HepG2 (cell line): Measurements from ENCODE around the gene SCUBE1. TPM values are rescaled to one million over a fixed set of nuclear protein-coding genes. Genes with fewer than 3 reads are reported as not detected.

ENCODE experiments used
- ATAC-seq: fragments of 200-7000 bp; cut with Tn5 transposase; 3 replicates; pipeline ENCODE4 v1.9.1; 2020; ENCODE audit warnings: mild to moderate bottlenecking, moderate library complexity
- BruUV-seq: library from RNA; stranded (reverse); fragments of 400-500 nt; replicated peaks from 2 replicates; lab custom pipeline; 2021; lab: Mats Ljungman, UMichigan
- CTCF ChIA-PET: fragments of 300-600 bp; formaldehyde crosslinking; extraction: SDS; loops from one replicate; lab custom pipeline; 2021; ENCODE audit warnings: low total read pairs, inconsistent platforms, low intra/inter-chr PET ratio; lab: Yijun Ruan, JAX
- POLR2A ChIA-PET: fragments of 350-600 bp; sonication (Branson Sonifier 250); formaldehyde crosslinking; loops from one replicate; lab custom pipeline; 2020; ENCODE audit warnings: antibody characterized with exemption, inconsistent platforms; lab: Yijun Ruan, JAX
- DNase-seq: peaks from one replicate; pipeline ENCODE4 v3.0.0-alpha.2; 2015; ENCODE audit warnings: low spot score
- FAIRE-seq: peaks from 3 replicates; lab custom pipeline; 2011; peaks lifted over from hg19 to GRCh38; lab: Jason Lieb, UNC
- H2AFZ ChIP-seq: one replicate; pipeline ENCODE4 v1.6.1; 2011; ENCODE audit warnings: low read length, inconsistent platforms
- H3K27ac ChIP-seq: fragments of 300-600 bp; 3 replicates; pipeline ENCODE4 v1.8.0; 2011; ENCODE audit warnings: mixed run types, mild to moderate bottlenecking, mixed read lengths, low read length, inconsistent platforms; ENCODE audit not compliant: insufficient read depth; ENCODE audit errors: extremely low read length
- H3K27me3 ChIP-seq, 2 experiments: fragments of 200-600 bp in 1 of 2; 2 replicates in 1 of 2; 3 replicates in 1 of 2; pipeline versions ENCODE4 v1.6.0 to v1.8.0; 2011; ENCODE audit warnings: low read length in 2 of 2, mild to moderate bottlenecking in 2 of 2, moderate library complexity in 2 of 2, inconsistent platforms in 1 of 2; ENCODE audit not compliant: insufficient read depth in 2 of 2, control insufficient read depth in 1 of 2
- H3K36me3 ChIP-seq, 2 experiments: fragments of 200-600 bp in 1 of 2; replicated peaks in 1 of 2; 2 replicates in 1 of 2; 3 replicates in 1 of 2; pipeline versions ENCODE4 v1.5.1 to v1.8.0; 2011; ENCODE audit warnings: low read length in 2 of 2, inconsistent platforms in 1 of 2; ENCODE audit not compliant: insufficient read depth in 2 of 2, control insufficient read depth in 1 of 2
- H3K4me1 ChIP-seq: 2 replicates; pipeline ENCODE4 v1.5.1; 2012; ENCODE audit warnings: low read length, inconsistent platforms; ENCODE audit not compliant: insufficient read depth
- H3K4me2 ChIP-seq: 2 replicates; pipeline ENCODE4 v1.6.0; 2011; ENCODE audit warnings: low read depth, low read length, inconsistent platforms
- H3K4me3 ChIP-seq, 3 experiments: fragments of 200-600 bp in 1 of 3; sonication (generic), shearing (Covaris generic) in 1 of 3; replicated peaks in 1 of 3; 2 replicates each; pipeline ENCODE4 v1.5.1; 2011 to 2016; ENCODE audit warnings: low read length in 3 of 3, inconsistent platforms in 2 of 3, low read depth in 2 of 3, mild to moderate bottlenecking in 2 of 3, control low read depth in 1 of 3, mixed read lengths in 1 of 3; ENCODE audit not compliant: insufficient read depth in 1 of 3
- H3K79me2 ChIP-seq: one replicate; pipeline ENCODE4 v1.6.1; 2011; ENCODE audit warnings: low read length, inconsistent platforms; ENCODE audit not compliant: insufficient read depth
- H3K9ac ChIP-seq: 2 replicates; pipeline ENCODE4 v1.6.0; 2011; ENCODE audit warnings: mild to moderate bottlenecking, low read depth, low read length, inconsistent platforms; ENCODE audit not compliant: insufficient read depth
- H3K9me3 ChIP-seq: 2 replicates; pipeline ENCODE4 v1.5.1; 2012; ENCODE audit warnings: mild to moderate bottlenecking, low read length
- H4K20me1 ChIP-seq: 2 replicates; pipeline ENCODE4 v1.6.0; 2011; ENCODE audit warnings: inconsistent platforms, mild to moderate bottlenecking, low read length, moderate library complexity; ENCODE audit not compliant: insufficient read depth
- ATM ChIP-seq: fragments of 450-650 bp; IDR thresholded peaks from 2 replicates; pipeline ENCODE4 v1.7.1; 2017; ENCODE audit warnings: mild to moderate bottlenecking, borderline replicate concordance
- CEBPG ChIP-seq: IDR thresholded peaks from 2 replicates; pipeline ENCODE4 v1.6.1; 2016
- GFI1 ChIP-seq: sonication (generic); formaldehyde crosslinking; IDR thresholded peaks from 2 replicates; pipeline ENCODE4 v1.5.0; 2020; ENCODE audit warnings: missing genetic modification reagents, mild to moderate bottlenecking, borderline replicate concordance
- ISX ChIP-seq: sonication (generic); formaldehyde crosslinking; conservative IDR thresholded peaks from 2 replicates; pipeline ENCODE4 v1.5.0; 2020; ENCODE audit warnings: missing genetic modification reagents
- TEF ChIP-seq: sonication (generic); formaldehyde crosslinking; IDR thresholded peaks from 2 replicates; pipeline ENCODE4 v1.5.0; 2020; ENCODE audit warnings: missing genetic modification reagents
- ZBTB46 ChIP-seq: sonication (generic); formaldehyde crosslinking; IDR thresholded peaks from 2 replicates; pipeline ENCODE4 v1.4.0; 2020; ENCODE audit warnings: mild to moderate bottlenecking, missing genetic modification reagents, borderline replicate concordance
- ZEB1 ChIP-seq: IDR thresholded peaks from 2 replicates; pipeline ENCODE4 v1.6.1; 2012; ENCODE audit warnings: mild to moderate bottlenecking, low read depth, inconsistent platforms; ENCODE audit not compliant: insufficient replicate concordance
- ZNF432 ChIP-seq: sonication (generic); formaldehyde crosslinking; IDR thresholded peaks from 2 replicates; pipeline ENCODE4 v1.5.0; 2020; ENCODE audit warnings: missing genetic modification reagents, mild to moderate bottlenecking, borderline replicate concordance
- ZNF574 ChIP-seq: sonication (generic); formaldehyde crosslinking; IDR thresholded peaks from 2 replicates; pipeline ENCODE4 v1.4.0; 2020; ENCODE audit warnings: missing genetic modification reagents
- ZNF598 ChIP-seq: sonication (generic); formaldehyde crosslinking; IDR thresholded peaks from 2 replicates; pipeline ENCODE4 v1.5.1; 2020; ENCODE audit warnings: mild to moderate bottlenecking, missing genetic modification reagents, borderline replicate concordance
- ZNF768 ChIP-seq: sonication (generic); formaldehyde crosslinking; IDR thresholded peaks from 2 replicates; pipeline ENCODE4 v1.4.0; 2020; ENCODE audit warnings: missing genetic modification reagents
- ZNF792 ChIP-seq: IDR thresholded peaks from 2 replicates; pipeline ENCODE4 v1.6.1; 2016
- ZNF800 ChIP-seq: sonication (generic); formaldehyde crosslinking; IDR thresholded peaks from 2 replicates; pipeline ENCODE4 v1.4.0; 2020; ENCODE audit warnings: missing genetic modification reagents
- ZNF883 ChIP-seq: sonication (generic); formaldehyde crosslinking; IDR thresholded peaks from 2 replicates; pipeline ENCODE4 v1.5.1; 2020; ENCODE audit warnings: mild to moderate bottlenecking, missing genetic modification reagents; ENCODE audit errors: not compliant biosample characterization
- ZSCAN21 ChIP-seq: sonication (generic); formaldehyde crosslinking; IDR thresholded peaks from 2 replicates; pipeline ENCODE4 v1.8.0; 2022; ENCODE audit warnings: mild to moderate bottlenecking, missing genetic modification reagents, moderate library complexity, borderline replicate concordance
- WGBS: methylation state at CpG from one replicate; pipeline ENCODE4 v1.1.6; 2017; ENCODE audit warnings: low lambda C conversion rate; 5-methylcytosine and 5-hydroxymethylcytosine counted together
- in situ Hi-C: cut with HindIII; loops from 2 replicates; pipeline ENCODE4 v1.10.0; 2017; ENCODE audit warnings: low pct_unique_long_range_greater_than_20kb; ENCODE audit not compliant: extremely low pct_ligation_motif_present
- intact Hi-C: fragments of 100-400 bp; cut with micrococcal nuclease; formaldehyde crosslinking; loops from one replicate; pipeline ENCODE4 v1.10.0; 2022; ENCODE audit not compliant: unreplicated experiment
- polyA plus RNA-seq, 8 experiments: library from polyadenylated mRNA; depleted of rRNA in 3 of 8; stranded (reverse) in 7 of 8; unstranded in 1 of 8; fragments of >200 nt; fragmentation: Illumina TruSeq in 4 of 8; extraction: Trizol in 4 of 8; gene quantifications; 2 replicates each; pipeline versions ENCODE4 v1.2.1 to v1.2.3, GENCODE V29; 2011 to 2016; ENCODE audit warnings: low read depth in 4 of 8, missing spikeins in 1 of 8, mixed read lengths in 1 of 8; ENCODE audit not compliant: insufficient read depth in 1 of 8
- total RNA-seq, 5 experiments: library from RNA; depleted of rRNA; stranded (reverse); fragments of >200 nt; fragmentation: Illumina TruSeq; extraction: Trizol; gene quantifications; 2 replicates each; pipeline ENCODE4 v1.2.3, GENCODE V29; 2016; ENCODE audit warnings: low read depth in 1 of 5

Gene SCUBE1
- total and polyA plus RNA-seq, 2 of the 13 experiments (the other 11 are each of a cell fraction or from before 2014, with no cell fraction given) = under 0.01 to 0.05 TPM

- no peak for DNase-seq
- no TSS peak for BruUV-seq
- CTCF ChIA-PET = no interaction called here
- H3K27me3 ChIP-seq = 0 out of 5 replicates have a peak, but pooled peaks cover 0 to 6% of the 10 kb centered on the region in 2 experiments
- POLR2A ChIA-PET = no interaction called here
- no peak for FAIRE-seq
- 35% methylated on average over 3 of the region's 9 CpGs for WGBS
- H3K79me2 ChIP-seq = no peaks in the 10 kb centered on the region
- intact Hi-C loops (no loop called here), in situ Hi-C loops (no loop called here)
- no peak overlapping the region for H3K4me3 ChIP-seq
- no peak overlapping the region for H3K9ac ChIP-seq
- H3K4me1 ChIP-seq = 0 out of 2 replicates have a peak, but pooled peaks cover 6% of the 10 kb centered on the region
- no peaks in the 10 kb centered on the region for H3K9me3 ChIP-seq
- H3K4me2 ChIP-seq = no peak overlapping the region
- TF ChIP-seq ZNF574 (CRISPR knock-in tag) (no peak), ATM (no peak), ZNF800 (CRISPR knock-in tag) (no peak), CEBPG (CRISPR knock-in tag) (no peak), ZNF768 (CRISPR knock-in tag) (no peak), ZEB1 (no peak), ZNF432 (CRISPR knock-in tag) (no peak), TEF (CRISPR knock-in tag) (no peak), ZBTB46 (no peak), GFI1 (CRISPR knock-in tag) (no peak), ZSCAN21 (no peak), ZNF883 (CRISPR knock-in tag) (no peak), ISX (CRISPR knock-in tag) (no peak), ZNF792 (CRISPR knock-in tag) (no peak), ZNF598 (CRISPR knock-in tag) (no peak)
- no peak overlapping the region for H2AFZ ChIP-seq
- no peaks in the 10 kb centered on the region for H4K20me1 ChIP-seq
- no peaks in the 10 kb centered on the region for H3K36me3 ChIP-seq
- no peak for ATAC-seq
- H3K27ac ChIP-seq = no peak overlapping the region
These were observed 26.9 kb upstream of the SCUBE1 start for GRCh38 chr22:43370036-43370435.
